ENCODE results near the gene FAM107B.

FAM107B gene

GRCh38 chr10:14758451-14758850 is 16.2 kb downstream of the FAM107B start:
- ChIA-PET POLR2A (no interaction called here), CTCF (interaction anchor here (0.6 to 1.0 kb wide), 2 partner anchors 24 to 221 kb away, joined by 3 read pairs; no protein-coding TSS in a partner anchor)
- Histone ChIP-seq H3K9me3 (ENCODE audit: control insufficient read depth, insufficient read depth, low read depth, low read length) (no peaks in the 10 kb centered on the region), H3K4me3 (ENCODE audit: low read depth, low read length) (no peak overlapping the region), H3K36me3 (ENCODE audit: control insufficient read depth in 2 of 2, insufficient read depth in 1 of 2, low read length in 2 of 2) (no peaks in the 10 kb centered on the region), H3K4me1 (ENCODE audit: control insufficient read depth, insufficient read depth, low read length) (no peaks in the 10 kb centered on the region), H3K27ac (ENCODE audit: extremely low read depth, low read depth, low read length) (no peak overlapping the region)
- no peak for TF ChIP-seq PRDM1 (tag by site-specific recombination; IDR thresholded peaks at IDR 0.05)
- TF ChIP-seq ZNF626 (tag by site-specific recombination; IDR thresholded peaks at IDR 0.05) = no peak
- TF ChIP-seq IKZF3 (tag by site-specific recombination; IDR thresholded peaks at IDR 0.05) = no peak
- no peak for TF ChIP-seq ZXDB (tag by site-specific recombination; IDR thresholded peaks at IDR 0.05)
- TF ChIP-seq KLF9 (tag by site-specific recombination; IDR thresholded peaks at IDR 0.05; ENCODE audit: low read depth) = no peak
- no peak for TF ChIP-seq ZNF571 (tag by site-specific recombination; IDR thresholded peaks at IDR 0.05)
- TF ChIP-seq ZNF623 (tag by site-specific recombination; IDR thresholded peaks at IDR 0.05) = no peak
- TF ChIP-seq ZNF311 (tag by site-specific recombination; IDR thresholded peaks at IDR 0.05; ENCODE audit: borderline replicate concordance) = no peak
- TF ChIP-seq ZNF155 (tag by site-specific recombination; IDR thresholded peaks at IDR 0.05) = no peak
- no peak for TF ChIP-seq ZNF239 (tag by site-specific recombination; IDR thresholded peaks at IDR 0.05)
- no peak for TF ChIP-seq HIC1 (tag by site-specific recombination; IDR thresholded peaks at IDR 0.05)
- no peak for TF ChIP-seq ZNF341 (tag by site-specific recombination; IDR thresholded peaks at IDR 0.05; ENCODE audit: low read depth)
- no peak for TF ChIP-seq SETDB1 (IDR thresholded peaks at IDR 0.05; ENCODE audit: insufficient read length, low read length)

- H3K4me3 ChIP-seq (ENCODE audit: low read depth, low read length) = no peak overlapping the region
- ChIA-PET CTCF (interaction anchor here (0.6 to 1.0 kb wide), 2 partner anchors 24 to 221 kb away, joined by 3 read pairs; no protein-coding TSS in a partner anchor), POLR2A (no interaction called here)
- H3K36me3 ChIP-seq (ENCODE audit: control insufficient read depth in 2 of 2, insufficient read depth in 1 of 2, low read length in 2 of 2) = no peaks in the 10 kb centered on the region
- H3K9me3 ChIP-seq (ENCODE audit: control insufficient read depth, insufficient read depth, low read depth, low read length) = no peaks in the 10 kb centered on the region
- no peak overlapping the region for H3K27ac ChIP-seq (ENCODE audit: extremely low read depth, low read depth, low read length)
- no peaks in the 10 kb centered on the region for H3K4me1 ChIP-seq (ENCODE audit: control insufficient read depth, insufficient read depth, low read length)
- TF ChIP-seq GLIS1 (tag by site-specific recombination; IDR thresholded peaks at IDR 0.05) = no peak
- TF ChIP-seq FEZF1 (tag by site-specific recombination; IDR thresholded peaks at IDR 0.05) = no peak
- no peak for TF ChIP-seq ZNF2 (tag by site-specific recombination; IDR thresholded peaks at IDR 0.05)
- no peak for TF ChIP-seq ZNF777 (tag by site-specific recombination; IDR thresholded peaks at IDR 0.05; ENCODE audit: borderline replicate concordance)
- no peak for TF ChIP-seq ZNF23 (tag by site-specific recombination; IDR thresholded peaks at IDR 0.05; ENCODE audit: borderline replicate concordance)
- no peak for TF ChIP-seq ZNF26 (tag by site-specific recombination; IDR thresholded peaks at IDR 0.05)
Observed at GRCh38 chr10:14757986-14758385, 16.7 kb downstream of the FAM107B start.

- Histone ChIP-seq H3K4me3 (ENCODE audit: low read depth, low read length) (no peak overlapping the region), H3K27ac (ENCODE audit: extremely low read depth, low read depth, low read length) (no peak overlapping the region), H3K4me1 (ENCODE audit: control insufficient read depth, insufficient read depth, low read length) (no peaks in the 10 kb centered on the region), H3K36me3 (ENCODE audit: control insufficient read depth in 2 of 2, insufficient read depth in 1 of 2, low read length in 2 of 2) (no peaks in the 10 kb centered on the region), H3K9me3 (ENCODE audit: control insufficient read depth, insufficient read depth, low read depth, low read length) (no peaks in the 10 kb centered on the region)
- TF ChIP-seq ZBTB8A (tag by site-specific recombination; IDR thresholded peaks at IDR 0.05) = no peak
- ChIA-PET CTCF (interaction anchor here (0.5 kb wide), 1 partner anchor 203 kb away, joined by 4 read pairs; no protein-coding TSS in a partner anchor), POLR2A (no interaction called here)
Observed at GRCh38 chr10:14757394-14757793, 17.3 kb downstream of the FAM107B start.

All from HEK293 (cell line).